ENCODE results near the gene PSAPL1.

DNA sequence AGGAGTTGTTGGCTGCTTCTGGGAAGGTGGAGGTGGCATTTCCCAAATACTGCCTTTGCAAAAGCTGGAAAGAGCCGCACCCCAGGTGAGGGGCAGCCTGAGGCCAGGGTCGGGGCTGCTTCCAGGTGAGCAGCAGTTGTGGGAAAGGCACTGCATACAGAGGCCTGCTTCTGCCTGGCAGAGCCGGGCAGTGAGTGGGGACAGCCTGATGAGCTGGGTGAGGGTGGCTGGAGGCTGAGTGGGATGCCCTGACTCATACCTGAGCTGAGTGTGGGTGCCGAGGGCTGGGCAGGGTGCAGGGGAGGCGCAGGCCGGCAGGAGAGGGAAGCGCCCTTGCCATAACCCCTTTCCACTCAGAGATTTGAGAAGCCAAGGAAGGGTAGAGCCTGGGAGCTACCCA is 6.5 kb upstream of the PSAPL1 start:
- TF ChIP-seq, protein P1, sequence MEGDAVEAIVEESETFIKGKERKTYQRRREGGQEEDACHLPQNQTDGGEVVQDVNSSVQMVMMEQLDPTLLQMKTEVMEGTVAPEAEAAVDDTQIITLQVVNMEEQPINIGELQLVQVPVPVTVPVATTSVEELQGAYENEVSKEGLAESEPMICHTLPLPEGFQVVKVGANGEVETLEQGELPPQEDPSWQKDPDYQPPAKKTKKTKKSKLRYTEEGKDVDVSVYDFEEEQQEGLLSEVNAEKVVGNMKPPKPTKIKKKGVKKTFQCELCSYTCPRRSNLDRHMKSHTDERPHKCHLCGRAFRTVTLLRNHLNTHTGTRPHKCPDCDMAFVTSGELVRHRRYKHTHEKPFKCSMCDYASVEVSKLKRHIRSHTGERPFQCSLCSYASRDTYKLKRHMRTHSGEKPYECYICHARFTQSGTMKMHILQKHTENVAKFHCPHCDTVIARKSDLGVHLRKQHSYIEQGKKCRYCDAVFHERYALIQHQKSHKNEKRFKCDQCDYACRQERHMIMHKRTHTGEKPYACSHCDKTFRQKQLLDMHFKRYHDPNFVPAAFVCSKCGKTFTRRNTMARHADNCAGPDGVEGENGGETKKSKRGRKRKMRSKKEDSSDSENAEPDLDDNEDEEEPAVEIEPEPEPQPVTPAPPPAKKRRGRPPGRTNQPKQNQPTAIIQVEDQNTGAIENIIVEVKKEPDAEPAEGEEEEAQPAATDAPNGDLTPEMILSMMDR (IDR thresholded peaks at IDR 0.05; ENCODE audit: low read depth, low read length, poor library complexity, severe bottlenecking) = no peak
- no peak for TF ChIP-seq EZH2phosphoT487 (IDR thresholded peaks at IDR 0.05; ENCODE audit: borderline replicate concordance, low read length)
